Panc1 (cell line): ENCODE results near the gene TAGLN2.

Source experiments
- CTCF ChIP-seq: fragments of 450-650 bp; IDR thresholded peaks from 2 replicates; pipeline ENCODE4 v1.5.1; 2017; ENCODE audit warnings: mild to moderate bottlenecking
- POLR2AphosphoS5 ChIP-seq: IDR thresholded peaks from 2 replicates; pipeline ENCODE4 v1.6.1; 2012; ENCODE audit warnings: mild to moderate bottlenecking, low read depth, low read length, moderate library complexity

GRCh38 chr1:159900086-159900680 lies 25.1 kb downstream of the TAGLN2 start, which contains the start of gene CFAP45:
- TF ChIP-seq CTCF: no peak
- no peak for TF ChIP-seq POLR2AphosphoS5
